GM12878 (cell line): ENCODE results near the gene NRXN3.

ENCODE experiments used
- CTCF ChIP-seq, 3 experiments: IDR thresholded peaks in 2 of 3; conservative IDR thresholded peaks in 1 of 3; 2 replicates each; pipeline ENCODE4 v1.5.1; 2011; ENCODE audit warnings: low read depth in 3 of 3, low read length in 3 of 3, mild to moderate bottlenecking in 3 of 3, control low read depth in 2 of 3, moderate library complexity in 2 of 3, inconsistent platforms in 1 of 3, mixed read lengths in 1 of 3; ENCODE audit not compliant: control insufficient read depth in 2 of 3, insufficient read depth in 1 of 3; ENCODE audit errors: extremely low read depth in 1 of 3
- ELK1 ChIP-seq: IDR thresholded peaks from 2 replicates; pipeline ENCODE4 v1.6.1; 2012; ENCODE audit warnings: low read depth, low read length, improper control_type of control experiment
- JUND ChIP-seq: IDR thresholded peaks from 2 replicates; pipeline ENCODE4 v1.6.1; 2012; ENCODE audit warnings: low read depth, mild to moderate bottlenecking, low read length, improper control_type of control experiment, moderate library complexity
- MAX ChIP-seq: IDR thresholded peaks from 2 replicates; pipeline ENCODE4 v1.6.1; 2012; ENCODE audit warnings: low read depth, low read length, improper control_type of control experiment
- MXI1 ChIP-seq: fragments of 150-350 bp; IDR thresholded peaks from 2 replicates; pipeline ENCODE4 v1.6.1; 2011; ENCODE audit warnings: low read depth, mild to moderate bottlenecking, inconsistent platforms, low read length, improper control_type of control experiment
- POLR2A ChIP-seq: IDR thresholded peaks from 2 replicates; pipeline ENCODE4 v1.6.1; 2011; ENCODE audit warnings: low read depth, mild to moderate bottlenecking, low read length
- ZNF24 ChIP-seq: fragments of 450-650 bp; IDR thresholded peaks from 2 replicates; pipeline ENCODE4 v1.6.1; 2017; ENCODE audit warnings: antibody characterized with exemption, mild to moderate bottlenecking

GRCh38 chr14:79568594-79568993 lies 1398.4 kb downstream of the NRXN3 start:
- no peak for TF ChIP-seq CTCF (IDR thresholded peaks at IDR 0.05 in 2 of 3, conservative IDR thresholded peaks at IDR 0.05 in 1 of 3; ENCODE audit: control insufficient read depth in 2 of 3, extremely low read depth in 1 of 3, insufficient read depth in 1 of 3, low read depth in 3 of 3, low read length in 3 of 3)
- no peak for TF ChIP-seq ELK1
- no peak for TF ChIP-seq POLR2A
- no peak for TF ChIP-seq MAX
- no peak for TF ChIP-seq ZNF24
- no peak for TF ChIP-seq MXI1
- no peak for TF ChIP-seq JUND
